ENCODE data around the gene CYP27C1. TPM values are rescaled to one million over a fixed set of nuclear protein-coding genes. Genes with fewer than 3 reads are reported as not detected.
"Not testable (repeated sequence)": the region's sequence is repeated elsewhere in the genome, so short reads cannot be mapped to it uniquely, and the experiment has no call there.

Gene CYP27C1
- total and polyA plus RNA-seq, 12 donors = 0.07 to 0.20 (median 0.13) TPM; not detected in 6

- no peak overlapping the region for H3K4me3 ChIP-seq
- H3K9me3 ChIP-seq = peaks cover 0 to 14% (median 0%) of the 10 kb centered on the region in 11 donors
- intact Hi-C loops (cut with DNase I) = no loop called here
- 62 to 64% methylated on average over 12 of the region's 12 CpGs for WGBS, 2 donors
- no peaks in the 10 kb centered on the region for H3K36me3 ChIP-seq
- H3K4me1 ChIP-seq = peaks cover 0 to 6% (median 3%) of the 10 kb centered on the region in 9 donors
- H3K27me3 ChIP-seq = peaks cover 0 to 81% (median 65%) of the 10 kb centered on the region in 7 donors
- DNase-seq (no peak), ATAC-seq (no peak)
- H3K27ac ChIP-seq = no peak overlapping the region
- no peak for TF ChIP-seq CTCF (IDR thresholded peaks at IDR 0.05)
Observed at GRCh38 chr2:127225186-127225960, 5.3 kb upstream of the CYP27C1 start.

- WGBS, 2 donors = 67 to 72% methylated on average over 5 of the region's 5 CpGs
- H3K36me3 ChIP-seq; H3K27ac ChIP-seq; intact Hi-C loops (cut with DNase I); DNase-seq; H3K4me3 ChIP-seq; ATAC-seq: not testable (repeated sequence)
- Histone ChIP-seq H3K9me3 (peaks cover 0 to 14% (median 0%) of the 10 kb centered on the region in 11 donors), H3K27me3 (peaks cover 5 to 93% (median 77%) of the 10 kb centered on the region in 7 donors), H3K4me1 (peaks cover 3 to 15% (median 11%) of the 10 kb centered on the region in 9 donors)
Observed at GRCh38 chr2:127224135-127224534, 4.0 kb upstream of the CYP27C1 start.

- TF ChIP-seq CTCF (IDR thresholded peaks at IDR 0.05) = no peak
- intact Hi-C loops (cut with DNase I) = no loop called here
- Histone ChIP-seq H3K9me3 (peaks cover 0 to 11% (median 0%) of the 10 kb centered on the region in 11 donors), H3K4me3 (peak overlapping the region in 6 of 10 donors; percentile 45 to 59 (median 48)), H3K36me3 (no peaks in the 10 kb centered on the region), H3K4me1 (peaks cover 5 to 22% (median 17%) of the 10 kb centered on the region in 9 donors), H3K27ac (no peak overlapping the region), H3K27me3 (peaks cover 7 to 99% (median 75%) of the 10 kb centered on the region in 7 donors)
- ATAC-seq = peak in 2 of 8 donors; percentile 28 to 46
- WGBS, 2 donors = 25 to 27% methylated on average over 31 of the region's 31 CpGs
- DNase-seq = no peak
Observed at GRCh38 chr2:127220768-127221527, 849 bp upstream of the CYP27C1 start.

- ATAC-seq = peak in 4 of 8 donors; percentile 14 to 47 (median 38)
- Histone ChIP-seq H3K27ac (no peak overlapping the region), H3K4me3 (peak overlapping the region; percentile 22 to 59 (median 46)), H3K27me3 (peaks cover 7 to 89% (median 72%) of the 10 kb centered on the region in 7 donors), H3K36me3 (no peaks in the 10 kb centered on the region), H3K4me1 (peaks cover 5 to 22% (median 17%) of the 10 kb centered on the region in 9 donors), H3K9me3 (peaks cover 0 to 11% (median 0%) of the 10 kb centered on the region in 11 donors)
- intact Hi-C loops (cut with DNase I) = no loop called here
- no peak for TF ChIP-seq CTCF (IDR thresholded peaks at IDR 0.05)
- whole genome bisulfite sequencing, 2 donors = 1% methylated on average over 70 to 71 of the region's 71 CpGs
- DNase-seq = no peak
Observed at GRCh38 chr2:127219171-127220070, 678 bp downstream of the CYP27C1 start.

Data from heart right ventricle (tissue), 16 donors.